ENCODE results near the gene LZTR1. TPM values are rescaled to one million over a fixed set of nuclear protein-coding genes. Genes with fewer than 3 reads are reported as not detected.

LZTR1 gene
- polyA plus RNA-seq, 6 donors from 2014 or later, result 3.6 to 15.0 (median 9.3) TPM

DNA sequence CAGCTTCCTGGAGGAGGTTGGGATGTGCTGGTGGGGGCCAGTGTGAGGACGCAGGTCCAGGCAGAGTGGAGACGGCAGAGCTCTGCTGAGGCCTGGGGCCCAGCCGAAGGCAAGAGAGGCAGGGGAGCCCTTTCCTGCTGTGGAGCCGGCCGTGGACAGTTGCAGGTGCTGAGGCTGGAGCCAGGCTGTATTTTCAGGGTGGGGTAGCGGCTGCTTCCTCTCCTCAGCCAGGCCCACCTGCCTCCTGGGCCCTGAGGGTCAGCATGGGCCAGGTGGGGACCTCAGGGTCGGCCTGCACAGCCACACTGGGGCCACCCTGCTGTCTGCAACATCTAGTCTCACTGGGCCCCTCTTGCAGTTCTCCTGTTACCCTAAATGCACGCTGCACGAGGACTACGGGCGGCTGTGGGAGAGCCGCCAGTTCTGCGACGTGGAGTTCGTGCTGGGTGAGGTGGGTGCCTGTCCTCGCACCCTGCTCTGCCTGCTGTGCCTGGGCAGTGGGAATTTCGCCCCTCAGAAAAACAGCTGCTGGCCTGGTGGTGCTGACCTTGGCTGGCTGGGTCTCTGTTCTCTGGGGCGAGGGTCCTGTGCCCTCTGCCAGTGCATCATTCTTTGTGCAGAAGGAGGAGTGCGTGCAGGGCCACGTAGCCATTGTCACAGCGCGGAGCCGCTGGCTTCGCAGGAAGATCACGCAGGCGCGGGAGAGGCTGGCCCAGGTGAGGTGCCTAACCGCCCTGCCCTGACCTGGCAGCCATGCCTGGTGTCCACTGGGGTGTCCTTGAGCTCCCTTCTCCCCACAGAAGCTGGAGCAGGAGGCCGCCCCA lies 11.4 kb downstream of the LZTR1 start:
- DNase-seq (no peak), ATAC-seq (ENCODE audit: low read depth in 2 of 2) (no peak)
- Mint-ChIP-seq H3K4me3 (no peak overlapping the region), H3K9me3 (no peaks in the 10 kb centered on the region), H3K36me3 (no peaks in the 10 kb centered on the region), H3K27ac (no peak overlapping the region), H3K4me1 (peaks cover 0 to 6% (median 0%) of the 10 kb centered on the region in 3 donors), H3K27me3 (no peaks in the 10 kb centered on the region)

DNA sequence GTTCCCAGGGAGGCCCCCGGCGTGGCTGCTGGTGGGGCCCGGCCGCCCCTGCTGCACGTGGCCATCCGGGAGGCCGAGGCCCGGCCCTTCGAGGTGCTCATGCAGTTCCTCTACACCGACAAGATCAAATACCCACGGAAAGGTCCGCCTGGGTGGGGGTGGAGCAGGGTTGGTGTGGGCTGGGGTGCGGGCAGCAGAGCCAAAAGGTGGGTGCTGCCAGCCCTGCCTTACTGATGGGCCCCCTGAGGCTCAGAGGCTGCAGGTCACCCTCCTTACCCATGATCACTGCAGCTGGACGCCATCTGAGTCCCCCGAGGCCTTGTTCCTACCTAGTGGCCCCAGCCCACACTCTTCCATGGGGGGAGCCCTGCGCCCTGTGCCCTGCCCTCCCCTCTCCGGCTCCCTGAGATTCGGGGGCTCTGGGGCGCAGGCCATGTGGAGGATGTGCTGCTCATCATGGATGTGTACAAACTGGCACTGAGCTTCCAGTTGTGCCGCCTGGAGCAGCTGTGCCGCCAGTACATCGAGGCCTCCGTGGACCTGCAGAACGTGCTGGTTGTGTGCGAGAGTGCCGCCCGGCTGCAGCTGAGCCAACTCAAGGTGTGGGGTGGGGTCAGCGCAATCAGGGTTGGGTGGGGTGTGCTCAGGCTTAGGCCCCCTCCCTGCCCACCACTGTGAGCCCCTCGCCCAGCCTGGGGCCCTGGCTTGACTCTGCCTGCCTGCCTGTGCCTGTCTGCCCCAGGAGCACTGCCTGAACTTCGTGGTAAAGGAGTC lies 12.2 kb downstream of the LZTR1 start:
- Mint-ChIP-seq H3K9me3 (no peaks in the 10 kb centered on the region), H3K36me3 (no peaks in the 10 kb centered on the region), H3K4me3 (no peak overlapping the region), H3K27ac (no peak overlapping the region), H3K27me3 (no peaks in the 10 kb centered on the region), H3K4me1 (peaks cover 0 to 6% (median 0%) of the 10 kb centered on the region in 3 donors)
- DNase-seq (no peak), ATAC-seq (ENCODE audit: low read depth in 2 of 2) (no peak)

DNA sequence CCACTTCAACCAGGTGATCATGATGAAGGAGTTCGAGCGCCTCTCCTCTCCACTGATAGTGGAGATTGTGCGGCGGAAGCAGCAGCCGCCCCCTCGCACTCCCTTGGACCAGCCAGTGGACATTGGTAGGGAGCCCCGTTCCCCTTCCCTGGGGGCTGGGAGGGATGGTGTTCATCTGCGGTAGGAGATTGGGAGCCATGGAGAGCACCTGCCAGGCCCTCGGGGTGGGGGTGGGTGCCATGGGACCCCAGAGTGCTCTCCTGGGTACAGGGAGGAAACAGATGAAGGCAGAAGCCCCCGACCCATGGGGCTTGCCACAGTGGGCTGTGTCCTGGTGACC lies 12.8 kb downstream of the LZTR1 start:
- ATAC-seq (ENCODE audit: low read depth in 2 of 2), result no peak
- no peaks in the 10 kb centered on the region for H3K36me3 Mint-ChIP-seq
- no peak overlapping the region for H3K27ac Mint-ChIP-seq

DNA sequence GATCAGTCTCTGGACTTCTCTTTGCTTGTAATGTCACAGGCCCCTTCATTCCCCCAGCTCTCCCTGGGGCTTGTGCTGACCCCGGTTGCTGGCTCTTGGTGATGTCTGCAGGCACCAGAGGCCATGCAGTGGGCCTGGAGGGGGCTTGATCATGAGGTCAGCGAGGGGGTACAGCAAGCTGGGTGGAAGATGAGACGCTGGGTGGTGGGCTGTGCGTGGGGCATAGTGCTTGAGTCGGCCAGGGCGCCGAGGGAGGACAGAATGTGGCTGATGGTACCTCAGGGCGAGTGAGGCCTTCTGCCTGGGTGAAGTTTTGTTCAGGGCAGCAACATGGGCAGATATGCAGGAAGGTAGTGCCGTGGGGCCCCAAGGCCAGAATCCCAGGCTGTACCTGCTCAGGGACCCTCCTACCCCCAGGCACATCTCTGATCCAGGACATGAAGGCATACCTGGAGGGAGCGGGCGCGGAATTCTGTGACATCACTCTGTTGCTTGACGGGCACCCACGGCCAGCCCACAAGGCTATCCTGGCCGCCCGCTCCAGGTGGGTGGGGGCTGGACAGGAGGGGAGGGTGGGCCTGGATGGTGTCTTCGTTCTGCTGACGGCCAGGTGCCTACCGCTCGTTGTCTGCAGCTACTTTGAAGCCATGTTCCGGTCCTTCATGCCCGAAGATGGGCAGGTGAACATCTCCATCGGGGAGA lies 13.4 kb downstream of the LZTR1 start:
- peaks cover 0 to 16% (median under 1%) of the 10 kb centered on the region in 3 donors for H3K4me1 Mint-ChIP-seq
- no peaks in the 10 kb centered on the region for H3K9me3 Mint-ChIP-seq
- H3K4me3 Mint-ChIP-seq, result no peak overlapping the region
- H3K36me3 Mint-ChIP-seq, result no peaks in the 10 kb centered on the region
- no peak for ATAC-seq (ENCODE audit: low read depth in 2 of 2)
- no peak for DNase-seq
- H3K27me3 Mint-ChIP-seq, result no peaks in the 10 kb centered on the region
- peak overlapping the region in 1 of 6 donors; percentile 83 for H3K27ac Mint-ChIP-seq

More for the DNA sequence above, 12.8 kb downstream of the LZTR1 start:
- no peak overlapping the region for H3K4me3 Mint-ChIP-seq
- H3K4me1 Mint-ChIP-seq, result peaks cover 0 to 10% (median 0%) of the 10 kb centered on the region in 3 donors
- H3K27me3 Mint-ChIP-seq, result no peaks in the 10 kb centered on the region
- no peak for DNase-seq
- no peaks in the 10 kb centered on the region for H3K9me3 Mint-ChIP-seq

DNA sequence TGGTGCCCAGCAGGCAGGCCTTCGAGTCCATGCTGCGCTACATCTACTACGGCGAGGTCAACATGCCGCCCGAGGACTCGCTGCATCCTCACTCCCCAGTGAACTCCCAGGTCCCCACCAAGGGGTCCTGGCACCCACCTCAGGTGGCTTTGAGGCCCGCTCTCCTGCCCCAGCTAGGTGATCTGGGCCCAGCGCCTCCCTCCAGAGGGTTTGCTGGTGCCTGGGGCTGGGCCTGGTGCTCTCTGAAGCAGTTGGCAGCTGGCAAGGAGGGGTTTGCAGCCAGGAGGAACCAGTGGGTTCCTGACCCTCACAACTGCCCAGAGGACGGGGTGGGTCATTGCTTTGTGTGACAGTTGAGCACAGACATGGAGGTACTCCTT lies 13.9 kb downstream of the LZTR1 start:
- peak overlapping the region in 1 of 6 donors; percentile 49 for H3K27ac Mint-ChIP-seq
- H3K27me3 Mint-ChIP-seq, result no peaks in the 10 kb centered on the region
- DNase-seq (no peak), ATAC-seq (ENCODE audit: low read depth in 2 of 2) (no peak)
- no peaks in the 10 kb centered on the region for H3K9me3 Mint-ChIP-seq
- peak overlapping the region in 1 of 8 donors; percentile 45 for H3K4me3 Mint-ChIP-seq
- H3K4me1 Mint-ChIP-seq, result peaks cover under 1 to 20% (median 6%) of the 10 kb centered on the region in 3 donors
- no peaks in the 10 kb centered on the region for H3K36me3 Mint-ChIP-seq

DNA sequence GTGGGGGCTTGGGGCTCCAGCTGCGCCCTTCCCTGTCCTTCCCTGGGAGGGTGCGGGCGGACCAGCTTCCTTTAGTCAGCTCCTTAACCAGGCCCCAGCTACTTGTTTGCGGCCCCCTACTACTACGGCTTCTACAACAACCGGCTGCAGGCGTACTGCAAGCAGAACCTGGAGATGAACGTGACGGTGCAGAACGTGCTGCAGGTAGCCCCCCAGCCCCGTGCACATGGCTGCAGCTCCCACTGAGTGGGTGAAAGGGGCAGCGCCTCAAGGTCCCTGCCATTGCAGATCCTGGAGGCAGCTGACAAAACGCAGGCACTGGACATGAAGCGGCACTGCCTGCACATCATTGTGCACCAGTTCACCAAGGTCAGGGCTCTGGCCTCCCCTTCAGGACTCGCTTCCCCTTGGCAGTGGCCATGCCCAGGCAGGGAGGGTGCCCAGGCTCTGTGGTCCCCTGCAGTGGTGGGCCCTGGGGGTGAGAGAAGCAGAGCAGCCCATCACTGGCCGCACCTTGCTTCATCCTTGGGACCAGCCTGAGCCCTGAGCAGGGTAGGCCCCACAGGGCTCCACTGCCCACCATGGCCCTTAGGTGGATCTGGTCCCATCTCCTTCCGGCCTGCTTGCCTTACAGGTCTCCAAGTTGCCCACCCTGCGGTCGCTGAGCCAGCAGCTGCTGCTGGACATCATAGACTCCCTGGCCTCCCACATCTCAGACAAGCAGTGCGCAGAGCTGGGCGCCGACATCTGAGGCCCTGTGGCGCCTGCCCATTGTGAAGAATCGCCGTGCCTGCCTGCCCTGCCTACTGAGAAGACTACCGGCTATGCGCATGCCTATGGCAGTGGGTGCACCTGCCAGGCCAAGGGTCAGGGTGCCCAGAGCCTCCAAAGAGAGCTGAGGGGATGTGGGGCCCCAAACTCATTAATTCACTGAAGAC lies 14.8 kb downstream of the LZTR1 start:
- ATAC-seq (ENCODE audit: low read depth in 2 of 2) (no peak), DNase-seq (no peak)
- Mint-ChIP-seq H3K36me3 (no peaks in the 10 kb centered on the region), H3K4me1 (peaks cover 7 to 29% (median 12%) of the 10 kb centered on the region in 3 donors), H3K9me3 (no peaks in the 10 kb centered on the region), H3K27me3 (no peaks in the 10 kb centered on the region), H3K27ac (peak overlapping the region in 1 of 6 donors; percentile 49), H3K4me3 (peak overlapping the region in 1 of 8 donors; percentile 45)

DNA sequence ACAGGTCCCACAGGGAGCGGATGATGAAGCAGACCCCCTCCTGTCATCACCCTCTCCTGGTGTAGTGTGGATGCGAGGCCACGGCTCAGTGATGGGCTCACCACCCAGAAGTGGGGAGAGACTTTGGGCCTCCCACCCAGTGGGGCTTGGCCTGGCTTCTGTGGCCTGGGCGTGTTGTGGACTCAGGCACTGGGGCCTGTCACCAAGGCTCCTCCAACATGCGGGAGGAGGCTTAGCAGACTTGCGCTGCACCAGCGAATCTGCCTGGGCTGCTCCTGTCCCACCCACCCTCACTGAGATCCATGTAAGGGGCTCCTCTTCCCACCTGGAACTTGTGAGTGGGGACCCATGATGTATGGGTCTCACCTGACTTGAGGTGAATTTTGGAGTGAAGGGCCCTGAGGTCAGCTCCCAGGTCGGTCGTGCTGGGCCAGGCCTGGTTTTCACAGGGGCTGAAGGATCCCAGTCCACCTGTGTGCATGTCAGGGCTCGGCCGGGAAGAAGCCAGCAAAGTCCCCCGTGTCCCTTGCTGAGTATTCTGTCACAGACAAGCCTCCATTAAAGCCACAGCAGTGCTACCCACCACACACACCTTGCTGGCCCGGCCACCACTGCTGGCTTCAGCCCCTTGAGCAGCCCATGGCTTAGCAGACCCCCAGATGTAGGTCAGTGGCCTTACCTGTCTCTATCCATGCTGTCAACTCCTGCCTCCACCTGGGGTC lies 15.6 kb downstream of the LZTR1 start:
- H3K27me3 Mint-ChIP-seq, result no peaks in the 10 kb centered on the region
- DNase-seq, result no peak
- no peaks in the 10 kb centered on the region for H3K9me3 Mint-ChIP-seq
- no peak overlapping the region for H3K4me3 Mint-ChIP-seq
- no peaks in the 10 kb centered on the region for H3K36me3 Mint-ChIP-seq
- H3K4me1 Mint-ChIP-seq, result peaks cover 9 to 35% (median 14%) of the 10 kb centered on the region in 3 donors
- ATAC-seq (ENCODE audit: low read depth in 2 of 2), result no peak
- H3K27ac Mint-ChIP-seq, result no peak overlapping the region

DNA sequence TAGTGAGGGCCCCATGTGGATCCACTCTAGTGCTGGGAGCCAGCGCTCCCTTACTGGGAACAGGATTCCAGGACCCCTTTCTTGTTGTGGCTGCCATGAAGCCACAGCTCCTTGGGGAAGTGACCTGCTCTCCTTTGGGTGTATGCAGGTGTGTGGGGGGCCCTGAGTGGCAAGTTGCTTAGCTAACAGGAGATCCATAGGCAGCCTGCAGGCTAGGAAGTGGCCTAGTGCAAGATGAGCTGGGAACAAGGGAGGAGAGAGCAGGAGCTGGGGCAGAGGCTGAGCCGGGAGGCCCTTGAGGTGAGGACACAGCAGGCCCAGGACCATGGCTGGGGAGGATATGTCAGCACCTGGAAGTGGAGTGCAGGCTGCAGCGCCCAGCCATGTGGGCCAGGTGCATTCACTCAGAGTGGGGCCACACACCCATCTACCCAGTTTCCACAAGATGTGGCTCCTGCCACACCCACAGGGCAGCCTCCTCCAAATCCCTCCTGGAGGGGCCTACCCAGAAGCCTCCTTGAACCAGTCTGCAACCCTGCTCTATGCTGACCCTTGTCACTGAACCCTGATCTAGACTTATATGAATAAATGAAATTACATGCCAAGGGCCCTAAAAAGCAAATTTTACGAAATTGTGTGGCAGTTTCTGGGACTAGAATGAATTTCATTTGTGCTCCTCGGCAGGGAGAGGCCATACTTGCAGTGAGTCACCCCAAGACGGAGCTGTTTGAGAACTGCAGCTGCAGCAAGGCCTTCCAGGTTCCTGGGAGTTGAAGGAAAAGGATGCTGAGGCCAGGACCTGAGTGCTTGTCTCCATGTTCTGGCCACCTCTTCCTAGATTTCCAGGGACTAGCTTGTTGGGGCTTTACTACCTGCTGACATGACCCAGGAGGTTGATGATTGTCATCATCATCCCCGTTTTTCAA lies 16.6 kb downstream of the LZTR1 start:
- Mint-ChIP-seq H3K27ac (peak overlapping the region in 2 of 6 donors; percentile 32 to 72), H3K9me3 (no peaks in the 10 kb centered on the region), H3K27me3 (no peaks in the 10 kb centered on the region), H3K36me3 (no peaks in the 10 kb centered on the region), H3K4me3 (peak overlapping the region in 3 of 8 donors; percentile 12 to 58 (median 33)), H3K4me1 (peaks cover 16 to 45% (median 23%) of the 10 kb centered on the region in 3 donors)
- ATAC-seq (ENCODE audit: low read depth in 2 of 2) (no peak), DNase-seq (no peak)

DNA sequence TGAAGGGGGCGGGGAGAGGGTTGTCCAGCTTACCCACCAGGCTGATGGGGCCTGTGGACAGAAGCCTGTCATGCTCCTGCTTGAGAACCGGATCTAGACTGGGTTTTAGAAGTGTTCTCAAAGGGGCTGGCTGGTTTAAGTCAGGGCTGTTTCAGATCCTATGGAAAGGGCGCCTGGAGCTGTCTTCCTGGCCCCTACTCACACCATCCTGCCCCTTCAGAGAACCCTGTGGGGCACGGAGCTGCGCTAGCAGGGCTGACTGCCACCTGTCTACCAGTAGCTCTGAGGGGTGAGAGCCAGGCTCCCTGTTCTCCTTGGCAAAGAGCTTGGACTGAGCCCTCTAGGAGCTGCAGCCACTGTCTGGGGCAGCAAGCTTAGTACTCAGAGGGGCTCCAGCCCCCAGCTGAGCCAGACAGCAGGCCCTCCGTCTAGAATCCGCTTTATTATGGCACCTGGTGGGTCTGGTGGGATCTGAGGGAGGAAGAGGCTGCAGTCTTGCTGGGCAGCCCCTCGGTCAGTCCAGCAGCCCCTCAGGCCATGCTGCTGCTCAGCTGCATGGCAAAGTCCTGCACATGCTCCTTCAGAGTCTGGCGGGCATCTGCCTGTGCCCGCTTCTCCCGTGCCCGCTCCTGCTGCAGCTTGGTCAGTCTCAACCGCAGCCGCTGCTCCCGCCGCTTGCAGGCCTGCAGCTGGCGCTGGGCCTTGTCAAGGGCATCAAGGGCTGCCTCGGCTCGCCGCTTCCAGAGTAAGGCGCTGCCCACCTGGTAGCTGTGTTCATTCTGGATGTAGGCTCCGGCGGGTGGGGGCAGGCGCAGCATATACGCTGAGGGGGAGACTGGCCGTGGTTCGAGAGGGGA lies 17.5 kb downstream of the LZTR1 start:
- Mint-ChIP-seq H3K36me3 (no peaks in the 10 kb centered on the region), H3K4me3 (peak overlapping the region in 3 of 8 donors; percentile 96 to 98 (median 96)), H3K27ac (peak overlapping the region in 4 of 6 donors; percentile 32 to 97 (median 72)), H3K27me3 (no peaks in the 10 kb centered on the region), H3K9me3 (no peaks in the 10 kb centered on the region), H3K4me1 (peaks cover 16 to 46% (median 29%) of the 10 kb centered on the region in 3 donors)
- ATAC-seq (ENCODE audit: low read depth in 2 of 2), result no peak
- no peak for DNase-seq

DNA sequence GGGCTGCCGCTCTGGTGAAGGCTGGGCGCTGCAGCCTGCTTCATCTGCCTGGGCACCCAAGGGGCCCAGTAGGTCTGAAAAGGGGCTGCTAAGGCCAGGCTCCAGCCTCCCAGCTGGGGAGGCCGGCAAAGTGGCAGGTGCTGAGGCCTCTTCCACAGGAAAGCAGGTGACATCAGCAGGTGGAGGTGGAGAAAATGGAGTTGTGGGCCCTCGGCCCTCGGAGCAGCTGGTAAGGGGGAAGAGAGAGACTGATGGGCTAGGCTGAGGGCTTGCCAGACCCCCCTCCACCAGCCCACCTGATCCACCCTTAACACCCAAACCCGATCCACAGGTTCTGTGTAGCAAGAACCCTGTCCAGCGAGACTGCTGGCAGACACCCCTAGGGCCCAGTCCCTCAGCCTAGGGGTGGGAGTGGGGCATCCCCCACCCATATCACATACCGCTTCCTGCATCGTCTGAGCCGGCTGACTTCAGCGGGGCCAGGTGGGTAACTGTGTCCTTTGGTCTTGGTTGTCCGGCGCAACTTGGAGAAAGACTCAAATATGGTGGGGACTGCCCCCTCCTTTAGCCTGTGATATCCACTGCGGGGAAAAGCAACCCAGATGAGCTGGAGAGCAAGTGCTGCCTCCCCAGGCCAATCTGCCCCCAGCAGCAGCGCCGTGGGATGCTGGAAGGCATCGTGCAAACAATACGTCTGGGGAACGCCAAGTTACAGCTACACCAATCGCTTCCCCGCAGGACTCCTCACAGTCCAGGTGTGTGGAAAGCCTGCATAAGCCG lies 18.3 kb downstream of the LZTR1 start:
- Mint-ChIP-seq H3K36me3 (no peaks in the 10 kb centered on the region), H3K27ac (peak overlapping the region; percentile 44 to 100 (median 88)), H3K4me1 (peaks cover 16 to 46% (median 29%) of the 10 kb centered on the region in 3 donors), H3K27me3 (no peaks in the 10 kb centered on the region), H3K9me3 (no peaks in the 10 kb centered on the region), H3K4me3 (peak overlapping the region; percentile 35 to 98 (median 96))
- ATAC-seq (ENCODE audit: low read depth in 2 of 2), result no peak
- no peak for DNase-seq

All from naive B cell (primary cell).